Subcutaneous adipose tissue (tissue), 4 donors: ENCODE data around the gene TNS3. TPM values are rescaled to one million over a fixed set of nuclear protein-coding genes. Genes with fewer than 3 reads are reported as not detected.

ENCODE experiments used
- CTCF ChIP-seq: fragments of 450-650 bp; IDR thresholded peaks from one replicate; pipeline ENCODE4 v1.5.1; 2016; ENCODE audit warnings: low read depth, mild to moderate bottlenecking, control low read depth, antibody characterized with exemption, moderate library complexity
- total RNA-seq, 4 donors: library from RNA; depleted of rRNA; stranded (reverse); fragments of >200 nt; gene quantifications; one replicate each; pipeline ENCODE4 v1.1.0, GENCODE V29; 2016

TNS3 gene
- total RNA-seq, 4 donors from 2014 or later, result 104 to 137 (median 110) TPM

DNA sequence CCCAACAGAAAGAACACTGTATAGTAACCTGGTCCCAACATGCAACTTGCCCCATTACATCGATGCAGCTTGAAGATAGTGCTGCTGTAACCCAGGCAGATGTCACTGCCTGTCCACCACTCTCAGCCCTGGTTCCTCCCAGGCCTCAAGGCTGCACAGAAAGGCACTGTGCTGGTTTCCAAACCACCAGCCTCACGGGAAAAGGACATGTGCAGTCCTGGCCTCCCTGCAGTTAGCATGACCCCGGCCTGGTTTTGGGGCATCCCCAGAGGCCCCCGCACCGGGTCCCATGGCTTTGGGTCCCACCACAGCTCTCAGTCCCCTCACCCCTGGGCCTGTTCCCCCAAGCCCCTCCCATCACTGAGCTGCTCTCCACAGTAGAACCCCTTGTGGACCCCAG lies 214.5 kb downstream of the TNS3 start:
- no peak for TF ChIP-seq CTCF

DNA sequence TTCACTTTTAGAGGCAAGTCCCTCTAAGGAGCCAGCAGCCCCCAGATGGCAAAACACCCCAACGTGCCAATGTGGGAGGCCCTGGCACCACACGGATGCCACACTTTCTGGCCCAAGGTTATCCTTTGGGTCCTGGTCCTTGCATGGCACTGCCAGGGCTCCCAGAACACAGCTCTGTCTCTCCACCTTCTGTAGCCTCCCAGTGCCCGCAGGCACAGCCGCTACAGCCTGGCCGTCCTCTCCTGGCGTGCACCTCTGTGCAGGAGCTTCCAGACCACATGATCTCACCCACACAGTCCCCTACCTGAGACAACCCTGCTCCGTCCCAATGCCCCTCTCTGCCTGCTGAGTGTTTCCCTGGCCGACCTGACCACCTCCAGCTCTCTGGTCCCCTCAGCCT lies 215.0 kb downstream of the TNS3 start:
- TF ChIP-seq CTCF, result no peak

GRCh38 chr7:47366211-47366610 lies 215.7 kb downstream of the TNS3 start:
- no peak for TF ChIP-seq CTCF

DNA sequence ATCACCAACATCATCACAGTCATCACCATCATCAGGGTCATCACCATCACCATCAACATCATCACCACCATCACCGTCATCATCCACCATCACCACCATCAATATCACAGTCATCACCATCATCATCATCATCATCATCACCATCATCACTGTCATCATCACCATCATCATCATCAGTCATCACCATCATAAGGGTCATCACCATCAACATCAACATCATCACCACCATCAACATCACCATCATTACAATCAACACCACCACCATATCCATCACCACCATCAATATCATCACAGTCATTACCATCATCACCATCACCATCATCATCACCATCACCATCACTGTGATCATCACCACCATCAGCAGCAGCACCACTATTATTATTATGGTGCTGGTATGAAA lies 218.9 kb downstream of the TNS3 start:
- no peak for TF ChIP-seq CTCF

- TF ChIP-seq CTCF, result no peak
These were observed 220.1 kb downstream of the TNS3 start for GRCh38 chr7:47361746-47362215.

GRCh38 chr7:47361236-47361635 lies 220.7 kb downstream of the TNS3 start:
- TF ChIP-seq CTCF, result no peak

- no peak for TF ChIP-seq CTCF
These were observed 221.5 kb downstream of the TNS3 start for GRCh38 chr7:47360301-47360900.
